Panc1 (cell line): ENCODE measurements around the gene CCDC57. TPM values are rescaled to one million over a fixed set of nuclear protein-coding genes. Genes with fewer than 3 reads are reported as not detected.
A peak's percentile ranks its signal among the peaks of the same experiment; 100 is the strongest.

Experiments
- ATAC-seq: fragments of 200-7000 bp; cut with Tn5 transposase; 2 replicates; pipeline ENCODE4 v1.9.1; 2020; ENCODE audit warnings: mild to moderate bottlenecking, moderate library complexity
- BruUV-seq: library from RNA; stranded (reverse); fragments of 400-500 nt; replicated peaks from 2 replicates; lab custom pipeline; 2021; lab: Mats Ljungman, UMichigan
- CTCF ChIA-PET: fragments of 300-600 bp; sonication (Branson Sonifier 250); formaldehyde crosslinking; loops from one replicate; lab custom pipeline; 2022; ENCODE audit warnings: antibody characterized with exemption; lab: Charles Lee
- POLR2A ChIA-PET: fragments of 300-600 bp; sonication (Branson Sonifier 250); formaldehyde crosslinking; loops from one replicate; lab custom pipeline; 2022; ENCODE audit warnings: antibody characterized with exemption; lab: Charles Lee
- DNase-seq: peaks from one replicate; pipeline ENCODE4 v3.0.0-alpha.2; 2010; ENCODE audit warnings: low read depth, low spot score
- H3K27ac ChIP-seq: 2 replicates; pipeline ENCODE4 v1.5.1; 2011; ENCODE audit warnings: mild to moderate bottlenecking, low read length, inconsistent platforms
- H3K27me3 ChIP-seq: fragments of 200-500 bp; sonication (Bioruptor generic); 2 replicates; pipeline ENCODE4 v1.6.0; 2014; ENCODE audit warnings: low read length, inconsistent platforms; ENCODE audit not compliant: control insufficient read depth, insufficient read depth
- H3K36me3 ChIP-seq: fragments of 200-500 bp; sonication (Bioruptor generic); 2 replicates; pipeline ENCODE4 v1.5.1; 2014; ENCODE audit warnings: inconsistent platforms, mild to moderate bottlenecking, low read length, moderate library complexity; ENCODE audit not compliant: control insufficient read depth, insufficient read depth
- H3K4me1 ChIP-seq: 2 replicates; pipeline ENCODE4 v1.5.1; 2011; ENCODE audit warnings: inconsistent platforms, mild to moderate bottlenecking, low read length, moderate library complexity; ENCODE audit not compliant: control insufficient read depth, insufficient read depth
- H3K4me3 ChIP-seq, 2 experiments: 2 replicates each; pipeline ENCODE4 v1.5.1; 2011 to 2012; ENCODE audit warnings: low read depth in 2 of 2, low read length in 2 of 2, mild to moderate bottlenecking in 2 of 2, inconsistent platforms in 1 of 2, moderate library complexity in 1 of 2
- H3K9me3 ChIP-seq: fragments of 200-500 bp; sonication (Bioruptor generic); 2 replicates; pipeline ENCODE4 v1.5.1; 2014; ENCODE audit warnings: low read depth, mild to moderate bottlenecking, inconsistent platforms, low read length, moderate library complexity; ENCODE audit not compliant: control insufficient read depth, insufficient read depth
- POLR2AphosphoS5 ChIP-seq: IDR thresholded peaks from 2 replicates; pipeline ENCODE4 v1.6.1; 2012; ENCODE audit warnings: mild to moderate bottlenecking, low read depth, low read length, moderate library complexity
- SIN3A ChIP-seq: IDR thresholded peaks from 2 replicates; pipeline ENCODE4 v1.6.1; 2012; ENCODE audit warnings: low read depth, mild to moderate bottlenecking, low read length, moderate library complexity, borderline replicate concordance; ENCODE audit not compliant: insufficient read depth
- TCF7L2 ChIP-seq: IDR thresholded peaks from 2 replicates; pipeline ENCODE4 v1.6.1; 2011; ENCODE audit warnings: mild to moderate bottlenecking, low read depth, low read length, inconsistent platforms
- in situ Hi-C: cut with HindIII; loops from 2 replicates; pipeline ENCODE4 v1.10.0; 2016; ENCODE audit warnings: low sequenced_read_pairs, low pct_unique_long_range_greater_than_20kb
- intact Hi-C: fragments of 100-400 bp; cut with micrococcal nuclease; formaldehyde crosslinking; loops from one replicate; pipeline ENCODE4 v1.10.0; 2022; ENCODE audit not compliant: unreplicated experiment
- total RNA-seq: library from RNA; stranded (reverse); gene quantifications from one replicate; pipeline ENCODE4 v1.2.1, GENCODE V29; 2021; ENCODE audit not compliant: unreplicated experiment
- TF ChIP-seq, protein P1 (sequence below): fragments of 450-650 bp; IDR thresholded peaks from 2 replicates; pipeline ENCODE4 v1.5.1; 2017; ENCODE audit warnings: mild to moderate bottlenecking
- TF ChIP-seq, protein P2 (sequence below), 2 experiments: IDR thresholded peaks; 2 replicates each; pipeline ENCODE4 v1.6.1; 2011 to 2012; ENCODE audit warnings: low read depth in 2 of 2, control low read depth in 1 of 2, low read length in 1 of 2, mild to moderate bottlenecking in 1 of 2, moderate library complexity in 1 of 2; ENCODE audit not compliant: insufficient read depth in 1 of 2

The CCDC57 gene
- total RNA-seq, 1 experiment from 2014 or later: 63.6 TPM

DNA sequence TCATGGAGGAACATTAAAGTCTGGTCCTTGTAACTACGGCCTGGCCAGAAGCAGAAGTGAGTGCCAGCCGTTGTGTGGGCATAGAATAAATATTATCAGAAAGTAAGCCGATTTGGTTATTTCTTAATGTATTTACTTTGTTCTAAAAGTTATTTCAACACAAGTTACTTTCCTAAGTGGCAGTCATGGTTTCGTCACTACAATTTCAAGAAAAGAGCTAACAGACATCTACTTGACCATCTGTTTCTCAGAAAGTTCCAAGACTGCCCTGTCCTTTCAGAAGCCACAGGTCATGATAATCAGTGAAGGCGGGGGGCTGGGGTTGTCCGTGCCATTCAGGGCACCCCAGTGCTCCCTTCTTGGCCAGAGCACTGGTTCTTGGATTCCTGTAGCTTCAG is 99.7 kb downstream of the CCDC57 start:
- Histone ChIP-seq H3K36me3 (no peaks in the 10 kb centered on the region), H3K4me1 (peaks cover 2% of the 10 kb centered on the region; the same call in 1 of the 2 replicates), H3K27ac (no peak overlapping the region), H3K9me3 (no peaks in the 10 kb centered on the region), H3K4me3 (no peak overlapping the region), H3K27me3 (no peaks in the 10 kb centered on the region)
- intact Hi-C loops: no loop called here
- TF ChIP-seq, protein P1, sequence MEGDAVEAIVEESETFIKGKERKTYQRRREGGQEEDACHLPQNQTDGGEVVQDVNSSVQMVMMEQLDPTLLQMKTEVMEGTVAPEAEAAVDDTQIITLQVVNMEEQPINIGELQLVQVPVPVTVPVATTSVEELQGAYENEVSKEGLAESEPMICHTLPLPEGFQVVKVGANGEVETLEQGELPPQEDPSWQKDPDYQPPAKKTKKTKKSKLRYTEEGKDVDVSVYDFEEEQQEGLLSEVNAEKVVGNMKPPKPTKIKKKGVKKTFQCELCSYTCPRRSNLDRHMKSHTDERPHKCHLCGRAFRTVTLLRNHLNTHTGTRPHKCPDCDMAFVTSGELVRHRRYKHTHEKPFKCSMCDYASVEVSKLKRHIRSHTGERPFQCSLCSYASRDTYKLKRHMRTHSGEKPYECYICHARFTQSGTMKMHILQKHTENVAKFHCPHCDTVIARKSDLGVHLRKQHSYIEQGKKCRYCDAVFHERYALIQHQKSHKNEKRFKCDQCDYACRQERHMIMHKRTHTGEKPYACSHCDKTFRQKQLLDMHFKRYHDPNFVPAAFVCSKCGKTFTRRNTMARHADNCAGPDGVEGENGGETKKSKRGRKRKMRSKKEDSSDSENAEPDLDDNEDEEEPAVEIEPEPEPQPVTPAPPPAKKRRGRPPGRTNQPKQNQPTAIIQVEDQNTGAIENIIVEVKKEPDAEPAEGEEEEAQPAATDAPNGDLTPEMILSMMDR: no peak
- TF ChIP-seq POLR2AphosphoS5: no peak
- TF ChIP-seq, protein P2, sequence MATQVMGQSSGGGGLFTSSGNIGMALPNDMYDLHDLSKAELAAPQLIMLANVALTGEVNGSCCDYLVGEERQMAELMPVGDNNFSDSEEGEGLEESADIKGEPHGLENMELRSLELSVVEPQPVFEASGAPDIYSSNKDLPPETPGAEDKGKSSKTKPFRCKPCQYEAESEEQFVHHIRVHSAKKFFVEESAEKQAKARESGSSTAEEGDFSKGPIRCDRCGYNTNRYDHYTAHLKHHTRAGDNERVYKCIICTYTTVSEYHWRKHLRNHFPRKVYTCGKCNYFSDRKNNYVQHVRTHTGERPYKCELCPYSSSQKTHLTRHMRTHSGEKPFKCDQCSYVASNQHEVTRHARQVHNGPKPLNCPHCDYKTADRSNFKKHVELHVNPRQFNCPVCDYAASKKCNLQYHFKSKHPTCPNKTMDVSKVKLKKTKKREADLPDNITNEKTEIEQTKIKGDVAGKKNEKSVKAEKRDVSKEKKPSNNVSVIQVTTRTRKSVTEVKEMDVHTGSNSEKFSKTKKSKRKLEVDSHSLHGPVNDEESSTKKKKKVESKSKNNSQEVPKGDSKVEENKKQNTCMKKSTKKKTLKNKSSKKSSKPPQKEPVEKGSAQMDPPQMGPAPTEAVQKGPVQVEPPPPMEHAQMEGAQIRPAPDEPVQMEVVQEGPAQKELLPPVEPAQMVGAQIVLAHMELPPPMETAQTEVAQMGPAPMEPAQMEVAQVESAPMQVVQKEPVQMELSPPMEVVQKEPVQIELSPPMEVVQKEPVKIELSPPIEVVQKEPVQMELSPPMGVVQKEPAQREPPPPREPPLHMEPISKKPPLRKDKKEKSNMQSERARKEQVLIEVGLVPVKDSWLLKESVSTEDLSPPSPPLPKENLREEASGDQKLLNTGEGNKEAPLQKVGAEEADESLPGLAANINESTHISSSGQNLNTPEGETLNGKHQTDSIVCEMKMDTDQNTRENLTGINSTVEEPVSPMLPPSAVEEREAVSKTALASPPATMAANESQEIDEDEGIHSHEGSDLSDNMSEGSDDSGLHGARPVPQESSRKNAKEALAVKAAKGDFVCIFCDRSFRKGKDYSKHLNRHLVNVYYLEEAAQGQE (IDR thresholded peaks at IDR 0.05; ENCODE audit: insufficient read depth in 1 of 2, low read depth in 2 of 2, low read length in 1 of 2): no peak
- ChIA-PET POLR2A (no interaction called here), CTCF (interaction anchor here (0.6 kb wide), 1 partner anchor 14 kb away, joined by 3 read pairs; no protein-coding TSS in a partner anchor)
- ATAC-seq: no peak
- DNase-seq: no peak
- no TSS peak for BruUV-seq
- in situ Hi-C loops: no loop called here

DNA sequence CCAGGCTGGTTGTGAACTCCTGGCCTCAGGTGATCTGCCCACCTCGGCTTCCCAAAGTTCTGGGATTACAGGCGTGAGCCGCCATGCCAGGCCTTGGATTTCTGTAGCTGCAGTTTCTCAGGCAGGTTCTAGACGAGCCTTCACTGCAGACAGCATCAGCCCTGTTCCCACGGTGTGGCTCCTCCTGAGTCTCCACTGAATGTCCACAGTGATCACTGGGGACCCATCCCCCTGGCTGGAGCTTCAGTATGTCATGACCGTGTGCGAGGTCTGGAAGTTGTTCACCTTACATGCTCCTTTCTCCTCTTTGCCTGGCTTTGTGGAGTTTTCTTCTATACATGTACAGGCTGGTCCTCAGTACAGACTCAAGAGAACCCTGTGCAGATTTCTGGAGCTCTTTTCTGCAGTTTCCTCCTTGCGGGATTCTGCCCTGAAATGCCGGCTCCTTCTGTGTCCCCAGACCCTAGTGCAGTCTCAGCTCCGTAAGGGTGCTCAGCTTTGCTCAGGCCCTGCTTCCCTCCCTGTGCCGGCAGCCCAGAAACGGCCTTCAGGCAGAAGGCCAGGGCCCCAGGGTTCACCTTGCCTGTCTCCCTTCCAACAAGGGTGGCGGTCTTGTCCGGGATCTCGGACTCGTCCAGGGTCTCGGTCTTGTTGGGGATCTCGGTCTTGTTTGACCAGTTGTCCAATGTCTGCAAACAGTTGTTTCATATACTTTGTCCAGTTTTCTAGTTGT is 100.3 kb downstream of the CCDC57 start:
- DNase-seq (no peak), ATAC-seq (no peak)
- Histone ChIP-seq H3K4me3 (no peak overlapping the region), H3K36me3 (no peaks in the 10 kb centered on the region), H3K27ac (no peak overlapping the region), H3K9me3 (no peaks in the 10 kb centered on the region), H3K4me1 (peaks cover 8% of the 10 kb centered on the region; the same call in 1 of the 2 replicates), H3K27me3 (no peaks in the 10 kb centered on the region)
- in situ Hi-C loops: no loop called here
- TF ChIP-seq POLR2AphosphoS5 (no peak), SIN3A (no peak), TCF7L2 (no peak)
- TF ChIP-seq, protein P2 (IDR thresholded peaks at IDR 0.05; ENCODE audit: insufficient read depth in 1 of 2, low read depth in 2 of 2, low read length in 1 of 2): no peak
- TF ChIP-seq, protein P1: no peak
- ChIA-PET POLR2A (interaction anchor here (1.1 kb wide), 1 partner anchor 10 kb away, joined by 3 read pairs; no protein-coding TSS in a partner anchor), CTCF (interaction anchor here (0.6 kb wide), 1 partner anchor 13 kb away, joined by 3 read pairs; no protein-coding TSS in a partner anchor)
- intact Hi-C loops: no loop called here
- TSS peak; percentile 52 for BruUV-seq
